ENCODE measurements around the gene STMP1.

Gene STMP1

DNA sequence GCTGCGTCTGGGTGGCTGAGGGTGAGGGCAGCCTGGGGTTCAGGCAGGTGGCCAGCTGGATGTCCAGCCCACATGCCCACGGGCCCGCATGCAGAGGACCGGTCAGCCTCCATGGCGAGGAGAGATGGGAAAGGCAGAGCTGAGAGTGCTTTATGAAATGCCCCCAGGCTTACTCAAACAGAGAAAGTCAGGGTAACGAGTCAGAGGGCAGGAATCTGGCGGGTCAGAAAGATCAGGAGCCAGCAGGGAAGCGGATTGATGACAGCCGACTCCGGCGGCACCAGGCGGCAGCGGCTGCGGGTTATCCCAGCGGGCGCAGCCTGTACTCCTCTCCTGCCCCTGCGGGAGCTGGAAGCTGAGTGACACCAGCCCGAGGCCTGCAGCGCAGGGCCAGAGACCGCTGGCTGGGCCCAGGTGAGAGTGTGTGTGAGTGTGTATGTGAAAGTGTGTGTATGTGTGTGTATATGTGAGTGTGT lies 52.3 kb downstream of the STMP1 start:
- no peak for TF ChIP-seq ZFX (IDR thresholded peaks at IDR 0.05; ENCODE audit: borderline replicate concordance)
- TF ChIP-seq, protein P1, sequence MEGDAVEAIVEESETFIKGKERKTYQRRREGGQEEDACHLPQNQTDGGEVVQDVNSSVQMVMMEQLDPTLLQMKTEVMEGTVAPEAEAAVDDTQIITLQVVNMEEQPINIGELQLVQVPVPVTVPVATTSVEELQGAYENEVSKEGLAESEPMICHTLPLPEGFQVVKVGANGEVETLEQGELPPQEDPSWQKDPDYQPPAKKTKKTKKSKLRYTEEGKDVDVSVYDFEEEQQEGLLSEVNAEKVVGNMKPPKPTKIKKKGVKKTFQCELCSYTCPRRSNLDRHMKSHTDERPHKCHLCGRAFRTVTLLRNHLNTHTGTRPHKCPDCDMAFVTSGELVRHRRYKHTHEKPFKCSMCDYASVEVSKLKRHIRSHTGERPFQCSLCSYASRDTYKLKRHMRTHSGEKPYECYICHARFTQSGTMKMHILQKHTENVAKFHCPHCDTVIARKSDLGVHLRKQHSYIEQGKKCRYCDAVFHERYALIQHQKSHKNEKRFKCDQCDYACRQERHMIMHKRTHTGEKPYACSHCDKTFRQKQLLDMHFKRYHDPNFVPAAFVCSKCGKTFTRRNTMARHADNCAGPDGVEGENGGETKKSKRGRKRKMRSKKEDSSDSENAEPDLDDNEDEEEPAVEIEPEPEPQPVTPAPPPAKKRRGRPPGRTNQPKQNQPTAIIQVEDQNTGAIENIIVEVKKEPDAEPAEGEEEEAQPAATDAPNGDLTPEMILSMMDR (IDR thresholded peaks at IDR 0.05) = no peak

GRCh38 chr7:135715055-135715522 lies 52.8 kb downstream of the STMP1 start:
- no peak overlapping the region for H3K27ac ChIP-seq
- TF ChIP-seq, protein P1 (IDR thresholded peaks at IDR 0.05) = no peak
- TF ChIP-seq ZFX (IDR thresholded peaks at IDR 0.05; ENCODE audit: borderline replicate concordance) = no peak

More for the DNA sequence above, 52.3 kb downstream of the STMP1 start:
- H3K27ac ChIP-seq = no peak overlapping the region

GRCh38 chr7:135715673-135716072 lies 53.4 kb downstream of the STMP1 start:
- no peak for TF ChIP-seq ZFX (IDR thresholded peaks at IDR 0.05; ENCODE audit: borderline replicate concordance)
- TF ChIP-seq, protein P1 (IDR thresholded peaks at IDR 0.05) = no peak
- H3K27ac ChIP-seq = no peak overlapping the region

- TF ChIP-seq, protein P1 (IDR thresholded peaks at IDR 0.05) = no peak
- TF ChIP-seq ZFX (IDR thresholded peaks at IDR 0.05; ENCODE audit: borderline replicate concordance) = no peak
- H3K27ac ChIP-seq = no peak overlapping the region
These were observed 54.4 kb downstream of the STMP1 start for GRCh38 chr7:135716677-135717238.

GRCh38 chr7:135717693-135718092 lies 55.4 kb downstream of the STMP1 start:
- TF ChIP-seq, protein P1 (IDR thresholded peaks at IDR 0.05) = no peak
- no peak for TF ChIP-seq ZFX (IDR thresholded peaks at IDR 0.05; ENCODE audit: borderline replicate concordance)
- H3K27ac ChIP-seq = no peak overlapping the region

DNA sequence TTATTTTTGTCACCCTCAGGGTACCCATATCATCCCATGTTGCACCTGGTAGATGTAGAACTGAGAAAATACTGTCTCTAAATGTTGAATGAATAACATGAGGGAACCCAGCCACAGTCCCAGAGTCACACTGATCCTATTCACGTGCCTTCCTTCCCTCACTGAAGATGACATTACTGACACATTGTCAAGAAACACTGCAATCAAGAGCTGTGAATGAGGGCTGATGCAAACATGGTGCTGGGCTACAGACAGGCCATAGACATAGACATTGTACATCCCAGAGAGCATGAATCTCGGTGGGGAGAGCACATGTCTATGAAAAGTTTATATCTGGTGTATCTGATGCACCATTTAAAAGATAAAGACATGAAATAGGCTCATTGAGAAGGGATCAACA lies 55.9 kb downstream of the STMP1 start:
- no peak overlapping the region for H3K27ac ChIP-seq
- TF ChIP-seq, protein P1 (IDR thresholded peaks at IDR 0.05) = no peak
- TF ChIP-seq ZFX (IDR thresholded peaks at IDR 0.05; ENCODE audit: borderline replicate concordance) = no peak

DNA sequence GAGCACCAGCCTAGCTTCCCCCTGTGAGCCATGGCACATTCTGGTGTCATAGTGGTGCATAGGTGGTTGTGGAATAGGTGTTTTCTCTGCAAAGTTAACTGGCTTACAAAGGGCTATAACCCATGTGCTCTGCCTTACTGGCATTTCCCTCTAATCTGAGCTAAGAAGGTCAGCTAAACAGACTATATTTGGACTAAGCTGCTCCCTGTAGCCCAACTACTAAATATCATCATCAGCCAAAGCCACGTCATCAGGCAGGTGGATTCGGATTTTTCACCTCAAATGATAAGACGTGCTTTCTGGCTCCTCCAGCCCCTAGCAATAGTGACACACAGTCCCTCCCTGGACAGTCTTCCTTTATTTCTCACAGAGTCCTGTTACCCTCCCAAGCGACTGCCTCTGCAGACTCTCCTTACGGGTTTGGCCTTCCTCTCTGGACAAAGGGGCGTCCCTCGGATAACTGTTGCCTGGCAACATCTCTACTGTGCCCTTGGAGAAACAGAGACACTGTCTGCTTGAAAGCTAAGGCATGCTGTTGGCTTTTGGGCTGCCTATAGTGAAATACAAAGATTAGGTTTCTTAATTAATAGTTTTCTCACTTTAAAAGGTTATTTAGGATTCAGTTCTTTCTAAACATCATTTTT lies 56.6 kb downstream of the STMP1 start:
- no peak for TF ChIP-seq ZFX (IDR thresholded peaks at IDR 0.05; ENCODE audit: borderline replicate concordance)
- TF ChIP-seq, protein P1 (IDR thresholded peaks at IDR 0.05) = no peak
- no peak overlapping the region for H3K27ac ChIP-seq
